Mesenchymal stem cell (in vitro differentiated cells and primary cell): ENCODE measurements around the gene DNAJB4.

Experiments used
- DNase-seq: peaks from one replicate; pipeline ENCODE4 v3.0.0-alpha.2; 2013
- H2AFZ ChIP-seq: one replicate; pipeline ENCODE4 v1.6.1; 2013; ENCODE audit warnings: low read depth, mild to moderate bottlenecking, control low read depth, inconsistent platforms, low read length, moderate library complexity
- H2AK5ac ChIP-seq: 2 replicates; pipeline ENCODE4 v1.6.1; 2013; ENCODE audit warnings: low read length, moderate library complexity, mild to moderate bottlenecking, inconsistent platforms; ENCODE audit not compliant: severe bottlenecking
- H2BK120ac ChIP-seq: one replicate; pipeline ENCODE4 v1.6.1; 2013; ENCODE audit warnings: low read depth, mild to moderate bottlenecking, inconsistent platforms, low read length, moderate library complexity
- H2BK12ac ChIP-seq, 2 experiments: one replicate each; pipeline ENCODE4 v1.6.1; 2013; ENCODE audit warnings: inconsistent platforms in 2 of 2, low read length in 2 of 2, mild to moderate bottlenecking in 2 of 2, moderate library complexity in 2 of 2, control low read depth in 1 of 2
- H2BK15ac ChIP-seq: one replicate; pipeline ENCODE4 v1.6.1; 2013; ENCODE audit warnings: mild to moderate bottlenecking, low read depth, inconsistent platforms; ENCODE audit not compliant: poor library complexity, severe bottlenecking
- H2BK5ac ChIP-seq: 2 replicates; pipeline ENCODE4 v1.6.1; 2013; ENCODE audit warnings: low read depth, mild to moderate bottlenecking, low read length, control low read depth, inconsistent platforms; ENCODE audit not compliant: poor library complexity, severe bottlenecking
- H3K14ac ChIP-seq, 2 experiments: one replicate each; pipeline ENCODE4 v1.6.1; 2013; ENCODE audit warnings: inconsistent platforms in 2 of 2, low read length in 2 of 2, control low read depth in 1 of 2, mild to moderate bottlenecking in 1 of 2, moderate library complexity in 1 of 2
- H3K18ac ChIP-seq, 2 experiments: one replicate each; pipeline ENCODE4 v1.6.1; 2013; ENCODE audit warnings: inconsistent platforms in 2 of 2, low read length in 2 of 2, control low read depth in 1 of 2, low read depth in 1 of 2, mild to moderate bottlenecking in 1 of 2
- H3K23ac ChIP-seq, 2 experiments: one replicate each; pipeline ENCODE4 v1.6.1; 2013; ENCODE audit warnings: inconsistent platforms in 2 of 2, low read length in 2 of 2, mild to moderate bottlenecking in 2 of 2, moderate library complexity in 2 of 2, control low read depth in 1 of 2
- H3K27ac ChIP-seq: 2 replicates; pipeline ENCODE4 v1.5.1; 2013; ENCODE audit warnings: mild to moderate bottlenecking, moderate library complexity, low read length, control low read depth, inconsistent platforms; ENCODE audit not compliant: poor library complexity, severe bottlenecking
- H3K27me3 ChIP-seq, 2 experiments: 2 replicates each; pipeline versions ENCODE4 v1.6.1 to v1.7.0; 2013; ENCODE audit warnings: low read length in 2 of 2, mild to moderate bottlenecking in 2 of 2, moderate library complexity in 2 of 2, control low read depth in 1 of 2, inconsistent platforms in 1 of 2; ENCODE audit not compliant: control insufficient read depth in 1 of 2, insufficient read depth in 1 of 2
- H3K36me3 ChIP-seq, 2 experiments: 2 replicates each; pipeline versions ENCODE4 v1.6.1 to v1.7.0; 2013; ENCODE audit warnings: low read length in 2 of 2, control low read depth in 1 of 2, inconsistent platforms in 1 of 2, low read depth in 1 of 2, mild to moderate bottlenecking in 1 of 2; ENCODE audit not compliant: insufficient read depth in 2 of 2, control insufficient read depth in 1 of 2
- H3K4ac ChIP-seq, 2 experiments: one replicate each; pipeline ENCODE4 v1.6.1; 2013; ENCODE audit warnings: inconsistent platforms in 2 of 2, low read length in 2 of 2, mild to moderate bottlenecking in 2 of 2, moderate library complexity in 2 of 2, control low read depth in 1 of 2, low read depth in 1 of 2
- H3K4me1 ChIP-seq: 2 replicates; pipeline ENCODE4 v1.6.1; 2013; ENCODE audit warnings: low read depth, low read length, control low read depth; ENCODE audit not compliant: control insufficient read depth, insufficient read depth
- H3K4me2 ChIP-seq: 2 replicates; pipeline ENCODE4 v1.6.1; 2013; ENCODE audit warnings: low read length, mild to moderate bottlenecking, inconsistent platforms; ENCODE audit not compliant: poor library complexity, severe bottlenecking
- H3K4me3 ChIP-seq, 2 experiments: 2 replicates each; pipeline versions ENCODE4 v1.5.1 to v1.7.0; 2013; ENCODE audit warnings: low read length in 2 of 2, mild to moderate bottlenecking in 2 of 2, control low read depth in 1 of 2, low read depth in 1 of 2; ENCODE audit not compliant: insufficient read depth in 1 of 2
- H3K79me1 ChIP-seq: replicated peaks from 2 replicates; pipeline ENCODE4 v1.6.1; 2013; ENCODE audit warnings: mild to moderate bottlenecking, control low read depth, low read length, inconsistent platforms; ENCODE audit not compliant: poor library complexity, severe bottlenecking
- H3K9ac ChIP-seq: 2 replicates; pipeline ENCODE4 v1.7.0; 2013; ENCODE audit warnings: mild to moderate bottlenecking, low read length, moderate library complexity
- H3K9me3 ChIP-seq: 2 replicates; pipeline ENCODE4 v1.7.0; 2013; ENCODE audit warnings: mild to moderate bottlenecking, low read length; ENCODE audit not compliant: control insufficient read depth
- H4K8ac ChIP-seq: one replicate; pipeline ENCODE4 v1.6.1; 2013; ENCODE audit warnings: inconsistent platforms, mild to moderate bottlenecking, low read length, moderate library complexity
- H4K91ac ChIP-seq: one replicate; pipeline ENCODE4 v1.6.1; 2013; ENCODE audit warnings: mild to moderate bottlenecking, low read length, inconsistent platforms
- WGBS: methylation state at CpG from one replicate; pipeline ENCODE4 v1.1.7; 2013; ENCODE audit warnings: mixed read lengths; 5-methylcytosine and 5-hydroxymethylcytosine counted together

Gene DNAJB4

DNA sequence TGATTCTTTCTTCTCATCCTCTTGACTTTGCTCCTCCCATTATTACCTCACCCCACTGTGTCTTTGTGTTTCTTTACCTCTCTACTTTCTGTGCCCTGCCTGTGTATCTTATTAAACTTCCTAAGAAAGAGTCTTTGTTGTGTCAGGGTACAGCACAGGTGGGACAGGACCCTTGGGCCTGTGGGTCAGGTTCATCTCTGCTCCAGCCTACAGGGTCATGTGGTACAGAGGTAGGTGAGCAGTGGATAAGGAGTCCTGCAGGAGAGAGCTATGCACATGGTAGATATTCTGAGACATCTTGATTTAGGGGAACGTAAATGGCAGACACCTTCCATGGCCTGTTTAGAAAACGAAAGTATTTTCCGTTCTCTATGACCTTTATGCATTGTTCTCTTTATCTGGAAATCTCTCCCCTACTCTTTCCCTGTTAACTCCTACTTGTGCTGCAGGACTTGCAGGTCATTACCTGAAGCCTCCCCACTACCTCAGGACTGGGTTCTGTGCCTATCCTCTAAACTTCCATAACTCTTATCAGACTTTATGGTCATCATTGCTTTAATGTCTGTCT lies 50.9 kb downstream of the DNAJB4 start:
- no peaks in the 10 kb centered on the region for H3K36me3 ChIP-seq
- H2AFZ ChIP-seq, result no peak overlapping the region
- H2BK120ac ChIP-seq, result no peak overlapping the region
- H2BK12ac ChIP-seq, result no peak overlapping the region
- H3K79me1 ChIP-seq, result no peaks in the 10 kb centered on the region
- no peak overlapping the region for H3K18ac ChIP-seq
- no peaks in the 10 kb centered on the region for H3K9me3 ChIP-seq
- no peak overlapping the region for H2BK15ac ChIP-seq
- H3K9ac ChIP-seq, result no peak overlapping the region
- H3K4me1 ChIP-seq, result no peaks in the 10 kb centered on the region
- no peak overlapping the region for H4K8ac ChIP-seq
- H2AK5ac ChIP-seq, result no peak overlapping the region
- no peak overlapping the region for H3K4ac ChIP-seq
- H2BK5ac ChIP-seq, result no peak overlapping the region
- no peaks in the 10 kb centered on the region for H3K27me3 ChIP-seq
- DNase-seq, result no peak
- no peak overlapping the region for H3K23ac ChIP-seq
- WGBS, result 91% methylated on average over 3 of the region's 3 CpGs
- no peak overlapping the region for H4K91ac ChIP-seq
- no peak overlapping the region for H3K14ac ChIP-seq
- no peak overlapping the region for H3K4me2 ChIP-seq
- H3K27ac ChIP-seq, result no peak overlapping the region
- H3K4me3 ChIP-seq, result peak overlapping the region in 1 of 2 experiments; percentile 38

DNA sequence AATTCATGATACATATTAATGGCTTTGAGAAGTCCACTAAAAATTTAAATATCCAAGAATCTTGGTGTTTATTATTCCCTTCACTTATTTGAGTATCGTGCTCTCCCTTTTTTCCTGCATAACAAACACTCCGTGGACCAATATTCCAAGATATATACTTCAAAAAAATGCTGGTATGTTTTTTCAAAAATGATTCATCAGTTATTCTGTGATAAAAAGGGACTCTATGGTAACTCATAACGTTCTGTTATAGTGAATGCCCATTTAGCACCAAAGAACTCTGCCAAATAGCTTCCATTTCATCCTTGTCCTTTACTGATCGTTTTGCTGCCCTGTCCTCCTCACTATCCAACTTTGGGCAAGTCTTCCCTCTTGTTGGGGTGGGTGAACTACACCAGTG lies 53.9 kb downstream of the DNAJB4 start:
- Histone ChIP-seq H3K27ac (no peak overlapping the region), H4K8ac (no peak overlapping the region), H3K4me1 (no peaks in the 10 kb centered on the region), H3K4me2 (no peak overlapping the region), H3K4me3 (no peak overlapping the region), H2BK120ac (no peak overlapping the region), H3K4ac (no peak overlapping the region), H3K79me1 (no peaks in the 10 kb centered on the region), H3K36me3 (no peaks in the 10 kb centered on the region), H3K27me3 (no peaks in the 10 kb centered on the region), H2BK12ac (no peak overlapping the region), H3K23ac (no peak overlapping the region), H2BK5ac (no peak overlapping the region), H2BK15ac (no peak overlapping the region), H3K9me3 (no peaks in the 10 kb centered on the region), H3K9ac (no peak overlapping the region), H2AFZ (no peak overlapping the region), H2AK5ac (no peak overlapping the region), H3K14ac (no peak overlapping the region), H4K91ac (no peak overlapping the region), H3K18ac (no peak overlapping the region)
- WGBS, result 55% methylated on average over 2 of the region's 4 CpGs
- DNase-seq, result no peak

DNA sequence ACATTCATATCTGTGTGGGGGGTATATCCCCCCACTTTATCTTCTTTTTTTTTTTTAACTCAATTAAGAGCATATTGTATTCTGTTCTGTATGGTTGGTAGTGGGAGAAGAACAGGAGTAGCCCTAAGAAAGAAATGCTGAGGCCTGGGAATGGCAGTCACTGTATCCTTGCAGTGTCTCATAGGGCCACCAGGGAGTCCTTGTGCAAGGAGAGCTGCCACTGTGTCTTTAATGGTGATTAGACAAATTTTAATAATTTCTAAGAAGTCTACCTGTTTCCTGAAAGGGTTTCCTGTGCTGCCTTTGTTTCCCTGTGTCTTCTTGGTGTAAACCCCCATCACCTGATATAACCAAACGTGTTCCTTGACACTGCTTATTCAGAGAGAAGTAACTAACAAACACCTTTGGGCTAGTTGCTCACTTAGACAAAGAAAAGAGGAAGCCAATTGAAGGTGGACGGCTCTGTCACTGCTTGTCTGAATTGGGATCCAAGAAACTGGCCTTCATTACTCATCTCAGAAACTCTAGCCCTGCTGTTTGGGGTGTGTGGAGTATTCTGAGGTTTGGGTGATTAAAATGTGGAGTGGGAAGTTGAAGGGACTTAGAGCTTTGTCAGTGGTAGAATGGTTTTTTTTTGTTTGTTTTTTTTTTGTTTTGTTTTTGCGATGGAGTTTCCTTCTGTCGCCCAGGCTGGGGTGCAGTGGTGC lies 56.3 kb downstream of the DNAJB4 start:
- H4K91ac ChIP-seq, result no peak overlapping the region
- no peak overlapping the region for H3K4me2 ChIP-seq
- no peak overlapping the region for H2BK120ac ChIP-seq
- H3K4ac ChIP-seq, result no peak overlapping the region
- H3K27me3 ChIP-seq, result no peaks in the 10 kb centered on the region
- no peak overlapping the region for H3K14ac ChIP-seq
- no peak overlapping the region for H4K8ac ChIP-seq
- no peak overlapping the region for H3K27ac ChIP-seq
- peak overlapping the region; percentile 65 for H3K9ac ChIP-seq
- no peak overlapping the region for H2BK15ac ChIP-seq
- no peaks in the 10 kb centered on the region for H3K9me3 ChIP-seq
- H3K23ac ChIP-seq, result no peak overlapping the region
- no peak overlapping the region for H3K4me3 ChIP-seq
- 85% methylated on average over 4 of the region's 4 CpGs for WGBS
- no peak overlapping the region for H3K18ac ChIP-seq
- H3K4me1 ChIP-seq, result no peaks in the 10 kb centered on the region
- H2BK12ac ChIP-seq, result no peak overlapping the region
- H3K79me1 ChIP-seq, result no peaks in the 10 kb centered on the region
- no peak for DNase-seq
- H2AFZ ChIP-seq, result no peak overlapping the region
- no peak overlapping the region for H2BK5ac ChIP-seq
- H3K36me3 ChIP-seq, result no peaks in the 10 kb centered on the region
- H2AK5ac ChIP-seq, result no peak overlapping the region

DNA sequence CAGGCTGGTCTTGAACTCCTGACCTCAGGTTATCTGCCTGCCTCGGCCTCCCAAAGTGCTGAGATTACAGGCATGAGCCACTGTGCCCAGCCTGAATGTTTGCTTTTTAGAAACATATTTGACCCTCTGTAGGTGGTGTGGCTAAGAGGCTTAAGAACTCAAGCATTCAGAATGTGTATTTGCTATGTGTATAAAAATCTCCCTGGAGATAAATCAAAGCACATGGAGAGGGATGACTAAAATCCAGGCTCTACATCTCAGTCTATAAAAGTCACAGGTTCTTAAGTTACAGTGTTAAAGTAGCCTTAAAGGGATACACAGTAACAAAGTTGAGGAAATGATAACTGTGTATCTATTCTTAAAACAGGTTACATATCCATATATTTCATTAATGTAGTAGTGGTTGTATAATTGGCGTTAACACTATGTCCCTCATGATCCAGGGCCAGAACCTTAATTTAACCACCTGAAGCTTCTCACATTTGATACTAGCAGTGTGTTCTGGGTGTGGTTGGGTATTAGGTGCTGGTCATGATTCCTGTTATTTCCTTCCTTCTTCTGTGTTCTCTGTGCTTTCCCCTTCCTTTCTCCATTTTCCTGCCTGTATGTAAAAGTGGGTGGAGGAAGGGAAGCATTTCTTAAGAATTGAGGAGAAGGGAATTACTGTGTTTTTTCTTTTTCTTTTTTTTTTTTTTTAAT lies 57.2 kb downstream of the DNAJB4 start:
- no peak overlapping the region for H3K23ac ChIP-seq
- peak overlapping the region; percentile 65 for H3K9ac ChIP-seq
- no peak overlapping the region for H2BK12ac ChIP-seq
- H4K8ac ChIP-seq, result no peak overlapping the region
- no peak overlapping the region for H3K27ac ChIP-seq
- no peak overlapping the region for H2BK5ac ChIP-seq
- no peaks in the 10 kb centered on the region for H3K9me3 ChIP-seq
- no peak overlapping the region for H2BK15ac ChIP-seq
- H2BK120ac ChIP-seq, result no peak overlapping the region
- no peak overlapping the region for H3K4ac ChIP-seq
- H3K14ac ChIP-seq, result no peak overlapping the region
- DNase-seq, result no peak
- no peak overlapping the region for H3K4me2 ChIP-seq
- H4K91ac ChIP-seq, result no peak overlapping the region
- no peaks in the 10 kb centered on the region for H3K36me3 ChIP-seq
- no peaks in the 10 kb centered on the region for H3K79me1 ChIP-seq
- H3K18ac ChIP-seq, result no peak overlapping the region
- H3K4me1 ChIP-seq, result no peaks in the 10 kb centered on the region
- no peak overlapping the region for H2AFZ ChIP-seq
- no peak overlapping the region for H3K4me3 ChIP-seq
- no peak overlapping the region for H2AK5ac ChIP-seq
- WGBS, result 89% methylated on average over 1 of the region's 2 CpGs
- H3K27me3 ChIP-seq, result no peaks in the 10 kb centered on the region
